ENCODE measurements around the gene DMP1. TPM values are rescaled to one million over a fixed set of nuclear protein-coding genes. Genes with fewer than 3 reads are reported as not detected.
A peak's percentile ranks its signal among the peaks of the same experiment; 100 is the strongest.

The DMP1 gene
- total and polyA plus RNA-seq, 11 donors: not detected

GRCh38 chr4:87616268-87616667, 33.8 kb upstream of the DMP1 start:
- intact Hi-C loops (cut with DNase I): no loop called here
- WGBS, 4 donors: 61 to 76% (median 66%) methylated on average over 9 of the region's 9 CpGs

DNA sequence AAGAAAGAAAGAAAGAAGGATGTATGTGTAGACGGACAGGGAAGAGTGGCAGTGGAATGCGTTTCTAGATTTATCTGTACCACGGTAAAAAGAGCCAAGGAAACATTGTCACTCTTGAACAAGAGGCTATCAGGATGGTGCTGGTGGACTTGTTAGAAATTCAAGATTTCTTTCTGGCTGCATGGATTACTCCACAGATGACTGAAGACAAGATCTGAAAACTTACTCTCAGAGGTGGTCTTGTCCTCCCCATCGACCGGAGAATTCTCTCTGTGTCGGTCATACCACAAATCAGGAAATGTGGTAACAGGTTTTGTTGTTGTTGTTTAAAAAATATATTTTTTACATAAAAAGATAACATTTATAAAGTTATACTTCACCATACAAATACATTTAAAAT, 30.0 kb upstream of the DMP1 start:
- Histone ChIP-seq H3K27me3 (no peaks in the 10 kb centered on the region), H3K36me3 (no peaks in the 10 kb centered on the region), H3K4me3 (peak overlapping the region in 5 of 12 donors; percentile 1 to 26 (median 16)), H3K4me1 (peaks cover 0 to 9% (median 0%) of the 10 kb centered on the region in 12 donors), H3K27ac (peak overlapping the region; percentile 27 to 85 (median 76)), H3K9me3 (no peaks in the 10 kb centered on the region)
- ATAC-seq: no peak
- no peak for TF ChIP-seq POLR2A (IDR thresholded peaks at IDR 0.05)
- TF ChIP-seq, protein P1, sequence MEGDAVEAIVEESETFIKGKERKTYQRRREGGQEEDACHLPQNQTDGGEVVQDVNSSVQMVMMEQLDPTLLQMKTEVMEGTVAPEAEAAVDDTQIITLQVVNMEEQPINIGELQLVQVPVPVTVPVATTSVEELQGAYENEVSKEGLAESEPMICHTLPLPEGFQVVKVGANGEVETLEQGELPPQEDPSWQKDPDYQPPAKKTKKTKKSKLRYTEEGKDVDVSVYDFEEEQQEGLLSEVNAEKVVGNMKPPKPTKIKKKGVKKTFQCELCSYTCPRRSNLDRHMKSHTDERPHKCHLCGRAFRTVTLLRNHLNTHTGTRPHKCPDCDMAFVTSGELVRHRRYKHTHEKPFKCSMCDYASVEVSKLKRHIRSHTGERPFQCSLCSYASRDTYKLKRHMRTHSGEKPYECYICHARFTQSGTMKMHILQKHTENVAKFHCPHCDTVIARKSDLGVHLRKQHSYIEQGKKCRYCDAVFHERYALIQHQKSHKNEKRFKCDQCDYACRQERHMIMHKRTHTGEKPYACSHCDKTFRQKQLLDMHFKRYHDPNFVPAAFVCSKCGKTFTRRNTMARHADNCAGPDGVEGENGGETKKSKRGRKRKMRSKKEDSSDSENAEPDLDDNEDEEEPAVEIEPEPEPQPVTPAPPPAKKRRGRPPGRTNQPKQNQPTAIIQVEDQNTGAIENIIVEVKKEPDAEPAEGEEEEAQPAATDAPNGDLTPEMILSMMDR (IDR thresholded peaks at IDR 0.05): no peak
- no peak for DNase-seq
- intact Hi-C loops (cut with DNase I): no loop called here
- 65 to 74% (median 71%) methylated on average over 6 of the region's 6 CpGs for WGBS, 4 donors

More at GRCh38 chr4:87616268-87616667, 33.8 kb upstream of the DMP1 start:
- no peaks in the 10 kb centered on the region for H3K27me3 ChIP-seq
- ATAC-seq: no peak
- TF ChIP-seq, protein P1 (IDR thresholded peaks at IDR 0.05): no peak
- no peak for TF ChIP-seq POLR2A (IDR thresholded peaks at IDR 0.05)
- no peaks in the 10 kb centered on the region for H3K36me3 ChIP-seq
- DNase-seq: no peak
- no peak overlapping the region for H3K27ac ChIP-seq
- no peak overlapping the region for H3K4me3 ChIP-seq
- H3K4me1 ChIP-seq: peaks cover 0 to 8% (median 0%) of the 10 kb centered on the region in 12 donors
- H3K9me3 ChIP-seq: no peaks in the 10 kb centered on the region

GRCh38 chr4:87620491-87620890, 29.6 kb upstream of the DMP1 start:
- intact Hi-C loops (cut with DNase I): no loop called here
- peak overlapping the region in 11 of 12 donors; percentile 53 to 89 (median 77) for H3K27ac ChIP-seq
- H3K4me3 ChIP-seq: peak overlapping the region in 1 of 12 donors; percentile 1
- no peaks in the 10 kb centered on the region for H3K27me3 ChIP-seq
- DNase-seq: no peak
- H3K36me3 ChIP-seq: no peaks in the 10 kb centered on the region
- H3K9me3 ChIP-seq: no peaks in the 10 kb centered on the region
- TF ChIP-seq POLR2A (IDR thresholded peaks at IDR 0.05): no peak
- TF ChIP-seq, protein P1 (IDR thresholded peaks at IDR 0.05): no peak
- ATAC-seq: peak; percentile 84 to 90 (median 88)
- peaks cover 0 to 9% (median 0%) of the 10 kb centered on the region in 12 donors for H3K4me1 ChIP-seq

GRCh38 chr4:87622303-87622702, 27.8 kb upstream of the DMP1 start:
- Histone ChIP-seq H3K4me3 (no peak overlapping the region), H3K4me1 (peaks cover 0 to 9% (median 0%) of the 10 kb centered on the region in 12 donors), H3K9me3 (no peaks in the 10 kb centered on the region), H3K27me3 (no peaks in the 10 kb centered on the region), H3K36me3 (no peaks in the 10 kb centered on the region), H3K27ac (peak overlapping the region in 6 of 12 donors; percentile 58 to 89 (median 77))
- ATAC-seq (no peak), DNase-seq (no peak)
- TF ChIP-seq, protein P1 (IDR thresholded peaks at IDR 0.05): no peak
- TF ChIP-seq POLR2A (IDR thresholded peaks at IDR 0.05): no peak
- WGBS, 4 donors: 68 to 87% (median 77%) methylated on average over 8 of the region's 8 CpGs
- intact Hi-C loops (cut with DNase I): no loop called here

All from heart left ventricle (tissue), 16 donors.